ENCODE results near the gene SMYD3. TPM values are rescaled to one million over a fixed set of nuclear protein-coding genes. Genes with fewer than 3 reads are reported as not detected.

Gene SMYD3
- total and polyA plus RNA-seq, 9 of the 15 experiments (the other 6 are each of a cell fraction or from before 2014, with no cell fraction given), result 128 to 440 (median 197) TPM

DNA sequence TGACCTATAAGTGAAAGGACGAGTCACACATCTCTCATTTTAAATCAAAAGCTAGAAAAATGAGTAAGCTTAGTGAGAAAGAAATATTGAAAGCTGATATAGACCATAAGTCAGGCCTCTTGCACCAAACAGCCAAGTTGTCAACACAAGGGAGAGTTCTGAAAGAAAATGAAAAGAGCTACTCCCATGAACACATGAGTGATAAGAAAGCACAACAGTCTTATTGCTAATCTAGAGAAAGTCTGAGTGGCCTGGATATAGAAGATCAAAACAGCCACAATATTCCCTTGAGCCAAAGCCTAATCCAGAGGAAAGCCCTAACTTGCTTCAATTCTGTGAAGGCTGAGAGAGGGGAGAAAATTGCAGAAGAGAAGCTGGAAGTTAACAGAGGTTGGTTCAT lies 175.0 kb downstream of the SMYD3 start (continued):
- TF ChIP-seq MBD2 (IDR thresholded peaks at IDR 0.05; ENCODE audit: borderline replicate concordance, low read depth) (no peak), TCF7L2 (IDR thresholded peaks at IDR 0.05; ENCODE audit: low read depth, low read length) (no peak), ZBTB8A (IDR thresholded peaks at IDR 0.05; ENCODE audit: partially characterized antibody) (no peak), XRCC4 (IDR thresholded peaks at IDR 0.05; ENCODE audit: extremely low read depth, insufficient read depth, insufficient read length) (no peak), HMG20A (CRISPR knock-in tag; conservative IDR thresholded peaks at IDR 0.05) (no peak), PTRF (tag; IDR thresholded peaks at IDR 0.05) (no peak), MAFK (IDR thresholded peaks at IDR 0.05; ENCODE audit: low read length) (no peak)

DNA sequence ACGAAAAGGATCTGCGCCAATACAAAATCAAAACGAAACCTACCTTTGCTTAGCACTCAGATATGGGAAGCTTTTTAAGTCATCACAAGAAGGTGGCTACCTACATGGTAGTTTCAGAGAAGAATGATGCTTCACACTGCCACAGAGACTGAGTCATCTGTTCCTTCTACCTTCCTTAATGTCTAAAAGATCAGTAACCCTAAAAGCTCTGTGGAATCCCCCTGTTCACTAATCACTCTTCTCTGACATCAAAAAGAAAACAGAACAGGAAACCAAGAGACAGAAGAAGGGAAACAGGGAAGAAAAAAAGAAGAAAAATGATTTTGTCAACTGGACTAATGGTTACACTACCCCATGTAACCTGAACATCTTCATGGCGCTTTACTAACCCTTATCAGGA lies 177.2 kb downstream of the SMYD3 start:
- H3K79me2 ChIP-seq (ENCODE audit: control insufficient read depth, insufficient read depth, low read length), result no peaks in the 10 kb centered on the region
- H3K9me1 ChIP-seq (ENCODE audit: control insufficient read depth, insufficient read depth, low read length), result no peaks in the 10 kb centered on the region
- no peaks in the 10 kb centered on the region for H3K9me3 ChIP-seq (replicated peaks; ENCODE audit: control insufficient read depth, insufficient read depth, low read depth, low read length)
- WGBS (ENCODE audit: insufficient coverage, low coverage, missing lambda C conversion rate), result 87% methylated on average over 4 of the region's 4 CpGs
- H3K9ac ChIP-seq (ENCODE audit: insufficient read depth in 1 of 2, low read depth in 2 of 2, low read length in 2 of 2), result no peak overlapping the region
- no peak for FAIRE-seq
- no peak overlapping the region for H3K27ac ChIP-seq (ENCODE audit: extremely low read depth, low read depth, low read length)
- in situ Hi-C loops (cut with MboI) (no loop called here), intact Hi-C loops (cut with micrococcal nuclease) (no loop called here)
- no peak overlapping the region for H2AFZ ChIP-seq (ENCODE audit: low read depth, low read length)
- no peak overlapping the region for H3K4me3 ChIP-seq
- CTCF ChIA-PET (ENCODE audit: low intra/inter-chr PET ratio), result no interaction called here
- H3K4me1 ChIP-seq (replicated peaks in 1 of 2; ENCODE audit: control insufficient read depth in 2 of 2, insufficient read depth in 2 of 2, low read length in 2 of 2), result peaks cover 10 to 15% of the 10 kb centered on the region in 2 experiments
- no peaks in the 10 kb centered on the region for H4K20me1 ChIP-seq (replicated peaks; ENCODE audit: control insufficient read depth, insufficient read depth, low read length)
- ATAC-seq, result no peak
- TF ChIP-seq ZFP30 (CRISPR knock-in tag; IDR thresholded peaks at IDR 0.05; ENCODE audit: borderline replicate concordance) (no peak), YY1 (IDR thresholded peaks at IDR 0.05; ENCODE audit: borderline replicate concordance in 1 of 3, control insufficient read depth in 1 of 3, extremely low read depth in 1 of 3, insufficient read depth in 3 of 3, insufficient read length in 1 of 3, insufficient replicate concordance in 2 of 3, low read depth in 1 of 3, low read length in 2 of 3) (no peak), FOXA1 (IDR thresholded peaks at IDR 0.05; ENCODE audit: borderline replicate concordance) (no peak), PYGO2 (tag; IDR thresholded peaks at IDR 0.05) (no peak), ZNF165 (CRISPR knock-in tag; IDR thresholded peaks at IDR 0.05; ENCODE audit: borderline replicate concordance) (no peak), ZNF217 (CRISPR knock-in tag; IDR thresholded peaks at IDR 0.05) (no peak), BRCA1 (IDR thresholded peaks at IDR 0.05) (no peak), BRCA1 (CRISPR knock-in tag; IDR thresholded peaks at IDR 0.05) (no peak), EWSR1 (IDR thresholded peaks at IDR 0.05; ENCODE audit: borderline replicate concordance, low read depth, partially characterized antibody) (no peak), ESRRA (IDR thresholded peaks at IDR 0.05; ENCODE audit: borderline replicate concordance, low read depth) (no peak), ZNF134 (CRISPR knock-in tag; conservative IDR thresholded peaks at IDR 0.05) (no peak), ZFX (CRISPR knock-in tag; IDR thresholded peaks at IDR 0.05) (no peak), POLR3A (IDR thresholded peaks at IDR 0.05; ENCODE audit: borderline replicate concordance, extremely low read depth, insufficient read depth, insufficient read length) (no peak), ZNF311 (CRISPR knock-in tag; IDR thresholded peaks at IDR 0.05) (no peak)
- POLR2A ChIA-PET, result no interaction called here
- H3K4me2 ChIP-seq (ENCODE audit: insufficient read depth, low read length), result no peak overlapping the region
- peaks cover 4% of the 10 kb centered on the region; the same call in 2 of the 3 replicates for H3K36me3 ChIP-seq (ENCODE audit: control insufficient read depth, insufficient read depth, low read length)
- no peak for DNase-seq (ENCODE audit: extremely low read depth in 1 of 4, low spot score in 3 of 4)
- no TSS peak for BruUV-seq (replicated peaks)
- H3K27me3 ChIP-seq (ENCODE audit: control insufficient read depth in 2 of 2, insufficient read depth in 2 of 2, low read length in 2 of 2), result no peaks in the 10 kb centered on the region

Data from K562 (cell line).